Upper lobe of left lung (tissue), 4 donors: Measurements from ENCODE around the gene UBE2K.

Experiments used
- POLR2A ChIP-seq, 4 donors: fragments of 450-650 bp; IDR thresholded peaks; one replicate each; pipeline ENCODE4 v1.5.1; 2016 to 2017; ENCODE audit warnings: antibody characterized with exemption in 4 of 4, mild to moderate bottlenecking in 2 of 4
- POLR2AphosphoS5 ChIP-seq, 2 donors: sonication (generic); formaldehyde crosslinking; IDR thresholded peaks; one replicate each; pipeline ENCODE4 v1.5.1; 2017; ENCODE audit warnings: antibody characterized with exemption in 2 of 2

DNA sequence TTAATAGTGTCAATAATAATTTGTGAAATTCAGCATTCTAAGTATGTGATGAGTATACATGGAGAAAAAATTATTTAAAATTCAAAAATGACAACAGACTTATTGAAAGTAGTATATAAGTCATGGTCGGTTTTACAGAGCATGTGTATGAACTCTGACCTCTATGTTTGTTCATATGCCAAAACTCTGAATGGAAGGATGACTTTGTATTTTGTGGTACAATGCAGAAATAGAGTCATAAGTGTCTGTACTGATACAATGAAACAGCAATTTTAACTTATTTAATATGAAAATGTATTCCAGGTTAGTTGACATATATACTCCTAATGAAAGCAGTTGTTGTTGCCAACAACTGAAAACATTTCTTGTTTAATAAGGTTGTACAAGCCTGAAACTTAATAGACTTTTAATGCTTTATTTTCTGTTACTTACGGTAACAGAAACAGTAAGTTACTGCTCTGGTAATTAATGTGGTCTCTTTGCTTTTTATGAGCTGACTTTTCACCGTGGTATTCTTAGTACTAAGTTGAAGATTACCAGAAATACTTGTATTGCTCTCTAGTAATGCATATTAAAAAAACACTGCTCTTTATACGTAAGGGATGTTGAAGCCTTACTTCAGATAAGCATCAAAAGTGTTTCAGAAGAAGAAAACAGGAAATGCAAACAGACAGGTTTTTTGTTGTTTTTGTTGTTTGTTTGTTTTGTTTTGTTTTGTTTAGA lies 1.9 kb downstream of the UBE2K start:
- TF ChIP-seq POLR2AphosphoS5 (IDR thresholded peaks at IDR 0.05) = no peak
- no peak for TF ChIP-seq POLR2A (IDR thresholded peaks at IDR 0.05)
